ENCODE measurements around the gene SLC35E3. TPM values are rescaled to one million over a fixed set of nuclear protein-coding genes. Genes with fewer than 3 reads are reported as not detected.

Gene SLC35E3
- total RNA-seq, 1 experiment from 2014 or later = 4.9 TPM

DNA sequence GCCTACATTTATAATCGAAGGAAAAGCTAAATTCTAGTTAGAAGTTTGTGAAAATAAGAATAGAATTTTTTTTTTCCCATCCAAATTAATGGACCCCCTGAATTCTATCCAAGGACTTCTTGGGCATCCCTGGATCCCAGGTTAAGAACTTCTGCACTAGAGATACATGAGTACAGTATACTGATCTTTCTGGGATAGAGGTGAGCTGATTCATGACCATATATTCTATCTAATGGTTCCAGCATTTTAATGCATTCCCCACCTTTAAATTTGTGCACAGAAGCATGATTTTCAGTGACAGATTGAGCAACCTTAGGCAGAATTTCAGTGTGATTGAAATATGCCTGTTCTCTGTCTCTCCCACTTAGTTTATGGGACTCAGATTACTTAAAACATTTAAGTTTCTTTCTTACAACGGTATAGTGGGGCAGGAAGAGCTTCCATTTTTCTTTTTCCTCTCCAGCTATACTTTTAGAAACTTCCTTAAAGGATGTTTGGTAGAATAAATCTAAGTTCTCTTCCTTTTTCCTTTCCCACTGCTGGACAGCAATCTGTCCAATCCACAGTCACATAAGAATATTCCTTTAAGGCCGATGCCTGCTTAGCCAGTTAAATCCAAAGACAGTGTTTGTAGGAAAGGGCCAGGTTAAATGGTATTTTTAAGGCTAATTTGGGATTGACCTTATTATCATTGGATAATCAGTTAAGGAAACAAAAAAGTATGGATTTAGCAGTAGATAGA is 68.7 kb downstream of the SLC35E3 start (continued):
- TF ChIP-seq, protein P1, sequence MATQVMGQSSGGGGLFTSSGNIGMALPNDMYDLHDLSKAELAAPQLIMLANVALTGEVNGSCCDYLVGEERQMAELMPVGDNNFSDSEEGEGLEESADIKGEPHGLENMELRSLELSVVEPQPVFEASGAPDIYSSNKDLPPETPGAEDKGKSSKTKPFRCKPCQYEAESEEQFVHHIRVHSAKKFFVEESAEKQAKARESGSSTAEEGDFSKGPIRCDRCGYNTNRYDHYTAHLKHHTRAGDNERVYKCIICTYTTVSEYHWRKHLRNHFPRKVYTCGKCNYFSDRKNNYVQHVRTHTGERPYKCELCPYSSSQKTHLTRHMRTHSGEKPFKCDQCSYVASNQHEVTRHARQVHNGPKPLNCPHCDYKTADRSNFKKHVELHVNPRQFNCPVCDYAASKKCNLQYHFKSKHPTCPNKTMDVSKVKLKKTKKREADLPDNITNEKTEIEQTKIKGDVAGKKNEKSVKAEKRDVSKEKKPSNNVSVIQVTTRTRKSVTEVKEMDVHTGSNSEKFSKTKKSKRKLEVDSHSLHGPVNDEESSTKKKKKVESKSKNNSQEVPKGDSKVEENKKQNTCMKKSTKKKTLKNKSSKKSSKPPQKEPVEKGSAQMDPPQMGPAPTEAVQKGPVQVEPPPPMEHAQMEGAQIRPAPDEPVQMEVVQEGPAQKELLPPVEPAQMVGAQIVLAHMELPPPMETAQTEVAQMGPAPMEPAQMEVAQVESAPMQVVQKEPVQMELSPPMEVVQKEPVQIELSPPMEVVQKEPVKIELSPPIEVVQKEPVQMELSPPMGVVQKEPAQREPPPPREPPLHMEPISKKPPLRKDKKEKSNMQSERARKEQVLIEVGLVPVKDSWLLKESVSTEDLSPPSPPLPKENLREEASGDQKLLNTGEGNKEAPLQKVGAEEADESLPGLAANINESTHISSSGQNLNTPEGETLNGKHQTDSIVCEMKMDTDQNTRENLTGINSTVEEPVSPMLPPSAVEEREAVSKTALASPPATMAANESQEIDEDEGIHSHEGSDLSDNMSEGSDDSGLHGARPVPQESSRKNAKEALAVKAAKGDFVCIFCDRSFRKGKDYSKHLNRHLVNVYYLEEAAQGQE (IDR thresholded peaks at IDR 0.05; ENCODE audit: low read depth) = no peak

DNA sequence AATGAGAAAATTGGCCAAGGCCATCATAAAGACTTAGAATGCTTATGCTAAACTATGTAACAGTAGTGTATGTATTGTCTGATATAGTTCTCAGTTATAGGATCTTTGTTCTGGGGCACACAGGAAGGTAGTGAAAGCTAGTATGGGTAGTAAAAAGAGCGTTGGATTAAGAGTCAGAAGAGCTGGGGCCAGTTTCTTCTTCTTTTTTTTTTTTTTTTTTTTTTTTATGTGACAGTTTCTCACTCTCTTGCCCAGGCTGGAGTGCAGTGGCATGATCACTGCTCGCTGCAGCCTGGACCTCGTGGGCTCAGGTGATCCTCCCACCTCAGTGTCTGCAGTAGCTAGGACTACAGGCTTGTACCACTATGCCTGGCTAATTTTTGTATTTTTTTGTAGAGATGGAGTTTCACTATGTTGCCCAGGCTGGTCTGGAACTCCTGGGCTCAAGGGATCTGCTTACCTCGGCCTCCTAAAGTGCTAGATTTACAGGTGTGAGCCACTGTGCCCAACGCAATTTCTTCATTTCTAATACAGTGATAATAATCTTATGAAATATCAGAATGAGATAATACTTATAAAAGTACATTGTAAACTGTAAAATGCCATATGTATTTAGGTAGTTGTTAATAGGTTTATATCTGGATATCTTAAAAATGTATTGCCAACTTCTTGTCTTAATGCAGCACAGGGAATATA is 69.4 kb downstream of the SLC35E3 start:
- ChIA-PET CTCF (no interaction called here), POLR2A (no interaction called here), RAD21 (ENCODE audit: low non-redundant PET in 1 of 2, low total read pairs in 2 of 2, uncharacterized antibody in 2 of 2, unreplicated experiment in 2 of 2) (no interaction called here)
- H3K4me1 ChIP-seq (ENCODE audit: control insufficient read depth in 1 of 2, insufficient read depth in 2 of 2, low read length in 2 of 2) = no peaks in the 10 kb centered on the region
- intact Hi-C loops (cut with micrococcal nuclease) = no loop called here
- no TSS peak for BruUV-seq (replicated peaks)
- H3K27me3 ChIP-seq (ENCODE audit: insufficient read depth, low read length) = no peaks in the 10 kb centered on the region
- H3K9me3 ChIP-seq (ENCODE audit: control insufficient read depth in 1 of 2, insufficient read depth in 1 of 2, low read depth in 1 of 2, low read length in 2 of 2) = no peaks in the 10 kb centered on the region
- no peak overlapping the region for H3K4me2 ChIP-seq (ENCODE audit: low read length)
- no peaks in the 10 kb centered on the region for H3K9me2 ChIP-seq (ENCODE audit: insufficient read depth)
- H2AFZ ChIP-seq (ENCODE audit: low read depth, low read length, poor library complexity, severe bottlenecking) = no peak overlapping the region
- H3K4me3 ChIP-seq (replicated peaks in 1 of 2; ENCODE audit: low read depth in 1 of 2, low read length in 2 of 2) = no peak overlapping the region
- no peak for ATAC-seq
- H4K20me1 ChIP-seq (ENCODE audit: insufficient read depth) = peaks cover 4% of the 10 kb centered on the region; the same call in 1 of the 2 replicates
- H3K79me2 ChIP-seq (ENCODE audit: insufficient read depth, low read length) = peaks cover 97% of the 10 kb centered on the region
- H3K9ac ChIP-seq (ENCODE audit: low read length) = no peak overlapping the region
- no peak overlapping the region for H3K27ac ChIP-seq (ENCODE audit: low read depth, low read length)
- H3K36me3 ChIP-seq (ENCODE audit: control insufficient read depth in 1 of 2, insufficient read depth in 2 of 2, low read length in 2 of 2) = peaks cover 32 to 67% of the 10 kb centered on the region in 2 experiments
- no peak for DNase-seq (ENCODE audit: low read depth, low spot score)
- TF ChIP-seq MAX (IDR thresholded peaks at IDR 0.05) (no peak), EZH2phosphoT487 (IDR thresholded peaks at IDR 0.05; ENCODE audit: borderline replicate concordance) (no peak), JUND (IDR thresholded peaks at IDR 0.05) (no peak), CTCF (IDR thresholded peaks at IDR 0.05 in 2 of 3, conservative IDR thresholded peaks at IDR 0.05 in 1 of 3; ENCODE audit: borderline replicate concordance in 1 of 3, insufficient read depth in 1 of 3, low read depth in 2 of 3, low read length in 2 of 3) (no peak), EZH2 (IDR thresholded peaks at IDR 0.05) (no peak), SP1 (IDR thresholded peaks at IDR 0.05; ENCODE audit: low read depth) (no peak), SIN3A (IDR thresholded peaks at IDR 0.05; ENCODE audit: low read depth) (no peak), POLR2AphosphoS5 (IDR thresholded peaks at IDR 0.05; ENCODE audit: low read depth, low read length) (no peak), EGR1 (IDR thresholded peaks at IDR 0.05; ENCODE audit: low read depth) (no peak), POLR2A (IDR thresholded peaks at IDR 0.05; ENCODE audit: borderline replicate concordance, extremely low read depth, insufficient read depth, insufficient read length) (no peak), RAD21 (IDR thresholded peaks at IDR 0.05; ENCODE audit: low read depth) (no peak), CEBPB (IDR thresholded peaks at IDR 0.05; ENCODE audit: low read depth) (no peak)
- TF ChIP-seq, protein P2, sequence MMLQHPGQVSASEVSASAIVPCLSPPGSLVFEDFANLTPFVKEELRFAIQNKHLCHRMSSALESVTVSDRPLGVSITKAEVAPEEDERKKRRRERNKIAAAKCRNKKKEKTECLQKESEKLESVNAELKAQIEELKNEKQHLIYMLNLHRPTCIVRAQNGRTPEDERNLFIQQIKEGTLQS (IDR thresholded peaks at IDR 0.05) = no peak
- TF ChIP-seq, protein P1 (IDR thresholded peaks at IDR 0.05; ENCODE audit: low read depth) = no peak

All from HCT116 (cell line).